MM.1S (cell line): ENCODE data around the gene SLC24A3.

Source experiments
- DNase-seq: peaks from one replicate; pipeline ENCODE4 v3.0.0-alpha.2; 2015
- H2AFZ ChIP-seq: fragments of 300-600 bp; sonication (generic); 2 replicates; pipeline ENCODE4 v1.6.0; 2016; ENCODE audit warnings: antibody characterized with exemption, low read length
- H3F3A ChIP-seq: fragments of 300-600 bp; sonication (generic); 2 replicates; pipeline ENCODE4 v1.6.1; 2016; ENCODE audit warnings: mild to moderate bottlenecking, antibody characterized with exemption, low read length, moderate library complexity, mixed read lengths; ENCODE audit not compliant: insufficient read depth
- H3K27ac ChIP-seq: fragments of 300-600 bp; sonication (generic); 2 replicates; pipeline ENCODE4 v1.5.1; 2016; ENCODE audit warnings: mild to moderate bottlenecking, low read length
- H3K27me3 ChIP-seq: fragments of 300-600 bp; sonication (generic); replicated peaks from 2 replicates; pipeline ENCODE4 v1.6.0; 2016; ENCODE audit warnings: low read length; ENCODE audit not compliant: insufficient read depth
- H3K36me3 ChIP-seq: fragments of 300-600 bp; sonication (generic); replicated peaks from 2 replicates; pipeline ENCODE4 v1.6.1; 2016; ENCODE audit warnings: mild to moderate bottlenecking, low read length, mixed read lengths; ENCODE audit not compliant: insufficient read depth
- H3K4me1 ChIP-seq: fragments of 300-600 bp; sonication (generic); 2 replicates; pipeline ENCODE4 v1.6.1; 2016; ENCODE audit warnings: low read length, mixed read lengths
- H3K4me2 ChIP-seq: fragments of 300-600 bp; sonication (generic); 2 replicates; pipeline ENCODE4 v1.6.0; 2016; ENCODE audit warnings: low read depth, low read length
- H3K4me3 ChIP-seq: fragments of 300-600 bp; sonication (generic); 2 replicates; pipeline ENCODE4 v1.5.1; 2016; ENCODE audit warnings: low read length, mixed read lengths
- H3K79me2 ChIP-seq: fragments of 300-600 bp; sonication (generic); 2 replicates; pipeline ENCODE4 v1.6.1; 2016; ENCODE audit warnings: mixed run types, low read length, mixed read lengths
- H3K9ac ChIP-seq: fragments of 300-600 bp; sonication (generic); 2 replicates; pipeline ENCODE4 v1.6.1; 2016; ENCODE audit warnings: low read length, mixed read lengths
- H3K9me2 ChIP-seq: fragments of 300-600 bp; sonication (generic); replicated peaks from 2 replicates; pipeline ENCODE4 v1.6.1; 2016; ENCODE audit warnings: mild to moderate bottlenecking, low read length, mixed read lengths; ENCODE audit not compliant: insufficient read depth
- H3K9me3 ChIP-seq: fragments of 300-600 bp; sonication (generic); replicated peaks from 2 replicates; pipeline ENCODE4 v1.6.1; 2016; ENCODE audit warnings: mild to moderate bottlenecking, low read length, mixed read lengths; ENCODE audit not compliant: insufficient read depth
- H4K20me1 ChIP-seq: fragments of 300-600 bp; sonication (generic); 2 replicates; pipeline ENCODE4 v1.6.1; 2016; ENCODE audit warnings: mild to moderate bottlenecking, low read length, moderate library complexity, mixed read lengths; ENCODE audit not compliant: insufficient read depth
- EZH2 ChIP-seq: fragments of 300-600 bp; sonication (generic); optimal IDR thresholded peaks from 2 replicates; pipeline ENCODE3; 2017; ENCODE audit warnings: low read depth, mild to moderate bottlenecking, antibody characterized with exemption, low read length, mixed read lengths
- EZH2phosphoT487 ChIP-seq: fragments of 300-600 bp; sonication (generic); IDR thresholded peaks from 2 replicates; pipeline ENCODE4 v1.6.1; 2018; ENCODE audit warnings: antibody characterized with exemption, low read length
- TF ChIP-seq, protein P1 (sequence below): fragments of 300-600 bp; sonication (generic); IDR thresholded peaks from 2 replicates; pipeline ENCODE4 v1.5.1; 2016; ENCODE audit warnings: antibody characterized with exemption, low read length, mixed read lengths

SLC24A3 gene

GRCh38 chr20:19502169-19502568 is 289.7 kb downstream of the SLC24A3 start:
- Histone ChIP-seq H3K36me3 (no peaks in the 10 kb centered on the region), H3K9me3 (no peaks in the 10 kb centered on the region), H2AFZ (no peak overlapping the region), H3F3A (no peaks in the 10 kb centered on the region), H3K4me1 (no peaks in the 10 kb centered on the region), H3K9ac (no peak overlapping the region), H3K27ac (no peak overlapping the region), H3K4me3 (no peak overlapping the region), H3K4me2 (no peak overlapping the region), H3K27me3 (no peaks in the 10 kb centered on the region), H3K9me2 (no peaks in the 10 kb centered on the region), H4K20me1 (no peaks in the 10 kb centered on the region), H3K79me2 (no peaks in the 10 kb centered on the region)
- TF ChIP-seq, protein P1, sequence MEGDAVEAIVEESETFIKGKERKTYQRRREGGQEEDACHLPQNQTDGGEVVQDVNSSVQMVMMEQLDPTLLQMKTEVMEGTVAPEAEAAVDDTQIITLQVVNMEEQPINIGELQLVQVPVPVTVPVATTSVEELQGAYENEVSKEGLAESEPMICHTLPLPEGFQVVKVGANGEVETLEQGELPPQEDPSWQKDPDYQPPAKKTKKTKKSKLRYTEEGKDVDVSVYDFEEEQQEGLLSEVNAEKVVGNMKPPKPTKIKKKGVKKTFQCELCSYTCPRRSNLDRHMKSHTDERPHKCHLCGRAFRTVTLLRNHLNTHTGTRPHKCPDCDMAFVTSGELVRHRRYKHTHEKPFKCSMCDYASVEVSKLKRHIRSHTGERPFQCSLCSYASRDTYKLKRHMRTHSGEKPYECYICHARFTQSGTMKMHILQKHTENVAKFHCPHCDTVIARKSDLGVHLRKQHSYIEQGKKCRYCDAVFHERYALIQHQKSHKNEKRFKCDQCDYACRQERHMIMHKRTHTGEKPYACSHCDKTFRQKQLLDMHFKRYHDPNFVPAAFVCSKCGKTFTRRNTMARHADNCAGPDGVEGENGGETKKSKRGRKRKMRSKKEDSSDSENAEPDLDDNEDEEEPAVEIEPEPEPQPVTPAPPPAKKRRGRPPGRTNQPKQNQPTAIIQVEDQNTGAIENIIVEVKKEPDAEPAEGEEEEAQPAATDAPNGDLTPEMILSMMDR: no peak
- TF ChIP-seq EZH2phosphoT487 (no peak), EZH2 (no peak)
- no peak for DNase-seq

- Histone ChIP-seq H2AFZ (no peak overlapping the region), H3K36me3 (no peaks in the 10 kb centered on the region), H3K9me3 (no peaks in the 10 kb centered on the region), H3K4me2 (no peak overlapping the region), H3K27me3 (no peaks in the 10 kb centered on the region), H3K27ac (no peak overlapping the region), H3K4me3 (no peak overlapping the region), H3K4me1 (no peaks in the 10 kb centered on the region), H3K9me2 (no peaks in the 10 kb centered on the region), H4K20me1 (no peaks in the 10 kb centered on the region), H3F3A (no peaks in the 10 kb centered on the region), H3K79me2 (no peaks in the 10 kb centered on the region), H3K9ac (no peak overlapping the region)
- no peak for DNase-seq
- TF ChIP-seq, protein P1: no peak
- no peak for TF ChIP-seq EZH2phosphoT487
- no peak for TF ChIP-seq EZH2
Measured at GRCh38 chr20:19504251-19504650, 291.8 kb downstream of the SLC24A3 start.

GRCh38 chr20:19506021-19506420 is 293.6 kb downstream of the SLC24A3 start:
- Histone ChIP-seq H3K9ac (no peak overlapping the region), H3F3A (no peaks in the 10 kb centered on the region), H2AFZ (no peak overlapping the region), H4K20me1 (no peaks in the 10 kb centered on the region), H3K27ac (no peak overlapping the region), H3K4me3 (no peak overlapping the region), H3K4me1 (no peaks in the 10 kb centered on the region), H3K79me2 (no peaks in the 10 kb centered on the region), H3K9me2 (no peaks in the 10 kb centered on the region), H3K36me3 (no peaks in the 10 kb centered on the region), H3K9me3 (no peaks in the 10 kb centered on the region), H3K27me3 (no peaks in the 10 kb centered on the region), H3K4me2 (no peak overlapping the region)
- DNase-seq: no peak
- TF ChIP-seq, protein P1: no peak
- TF ChIP-seq EZH2phosphoT487 (no peak), EZH2 (no peak)
